VCaP (cell line): ENCODE measurements around the gene CBX1.

ENCODE experiments used
- H3K27ac ChIP-seq: fragments of 450-650 bp; 2 replicates; pipeline ENCODE4 v1.5.1; 2017
- CTCF ChIP-seq: fragments of 450-650 bp; conservative IDR thresholded peaks from 2 replicates; pipeline ENCODE4 v1.5.1; 2017; ENCODE audit warnings: mild to moderate bottlenecking, moderate library complexity

The CBX1 gene

DNA sequence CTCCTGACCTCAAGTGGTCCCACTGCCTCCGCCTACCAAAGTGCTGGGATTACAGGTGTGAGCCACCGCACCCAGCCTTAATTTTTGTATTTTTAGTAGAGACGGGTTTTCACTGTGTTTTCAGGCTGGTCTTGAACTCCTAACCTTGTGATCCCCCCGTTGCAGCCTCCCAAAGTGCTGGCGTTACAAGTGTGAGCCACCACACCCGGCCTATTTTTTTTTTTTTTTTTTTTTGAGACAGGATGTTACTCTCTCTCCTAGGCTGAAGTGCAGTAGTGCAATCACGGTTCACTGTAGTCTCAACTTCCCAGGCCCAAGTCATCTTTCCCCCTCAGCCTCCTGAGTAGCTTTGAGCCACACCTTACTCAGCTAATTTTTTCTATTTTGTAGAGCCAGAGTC lies 3.2 kb upstream of the CBX1 start:
- H3K27ac ChIP-seq = no peak overlapping the region
- no peak for TF ChIP-seq CTCF

DNA sequence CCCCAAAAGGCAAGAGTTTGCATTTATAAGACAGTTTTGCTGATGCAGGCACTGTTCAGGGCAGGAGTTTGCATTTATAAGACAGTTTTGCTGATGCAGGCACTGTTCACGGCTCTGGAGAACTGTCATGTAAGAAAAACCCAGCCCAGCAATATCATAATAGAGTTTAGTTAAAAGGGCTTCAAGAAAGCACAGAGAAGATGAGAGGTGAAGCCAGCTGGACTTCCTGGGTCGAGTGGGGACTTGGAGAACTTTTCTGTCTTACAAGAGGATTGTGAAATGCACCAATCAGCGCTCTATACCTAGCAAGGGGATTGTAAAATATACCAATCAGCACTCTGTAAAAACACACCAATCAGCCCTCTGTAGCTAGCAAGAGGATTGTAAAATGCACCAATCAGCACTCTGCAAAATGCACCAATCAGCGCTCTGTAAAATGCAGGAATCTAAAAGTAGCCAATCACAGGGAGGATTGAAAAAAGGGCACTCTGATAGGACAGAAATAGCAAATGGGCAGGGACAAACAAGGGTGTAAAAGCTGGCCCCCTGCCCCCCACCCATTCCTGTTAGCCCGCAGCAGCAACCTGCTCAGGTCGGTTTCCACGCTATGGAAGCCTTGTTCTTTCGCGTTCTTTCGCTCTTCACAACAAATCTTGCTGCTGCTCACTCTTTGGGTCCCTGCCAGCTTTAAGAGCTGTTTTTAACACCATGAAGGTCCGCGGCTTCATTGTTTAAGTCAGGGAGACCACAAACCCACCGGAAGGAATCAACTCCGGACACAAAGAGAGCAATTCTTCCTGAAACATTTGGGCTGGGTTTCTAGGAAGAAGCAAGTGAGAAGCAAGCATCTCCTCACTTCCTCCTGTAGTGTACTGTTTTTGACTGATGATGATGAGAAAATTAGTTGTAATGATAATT lies 1.8 kb upstream of the CBX1 start:
- TF ChIP-seq CTCF = no peak
- no peak overlapping the region for H3K27ac ChIP-seq

GRCh38 chr17:48102043-48102750 lies 919 bp upstream of the CBX1 start:
- no peak for TF ChIP-seq CTCF
- H3K27ac ChIP-seq = peak overlapping the region; percentile 97

GRCh38 chr17:48100591-48101011 lies 677 bp downstream of the CBX1 start:
- peak overlapping the region; percentile 97 for H3K27ac ChIP-seq
- no peak for TF ChIP-seq CTCF

GRCh38 chr17:48100160-48100559 lies 1.1 kb downstream of the CBX1 start:
- H3K27ac ChIP-seq = peak overlapping the region; percentile 97
- no peak for TF ChIP-seq CTCF

- no peak for TF ChIP-seq CTCF
- no peak overlapping the region for H3K27ac ChIP-seq
These were observed 5.7 kb downstream of the CBX1 start for GRCh38 chr17:48095611-48096010.

DNA sequence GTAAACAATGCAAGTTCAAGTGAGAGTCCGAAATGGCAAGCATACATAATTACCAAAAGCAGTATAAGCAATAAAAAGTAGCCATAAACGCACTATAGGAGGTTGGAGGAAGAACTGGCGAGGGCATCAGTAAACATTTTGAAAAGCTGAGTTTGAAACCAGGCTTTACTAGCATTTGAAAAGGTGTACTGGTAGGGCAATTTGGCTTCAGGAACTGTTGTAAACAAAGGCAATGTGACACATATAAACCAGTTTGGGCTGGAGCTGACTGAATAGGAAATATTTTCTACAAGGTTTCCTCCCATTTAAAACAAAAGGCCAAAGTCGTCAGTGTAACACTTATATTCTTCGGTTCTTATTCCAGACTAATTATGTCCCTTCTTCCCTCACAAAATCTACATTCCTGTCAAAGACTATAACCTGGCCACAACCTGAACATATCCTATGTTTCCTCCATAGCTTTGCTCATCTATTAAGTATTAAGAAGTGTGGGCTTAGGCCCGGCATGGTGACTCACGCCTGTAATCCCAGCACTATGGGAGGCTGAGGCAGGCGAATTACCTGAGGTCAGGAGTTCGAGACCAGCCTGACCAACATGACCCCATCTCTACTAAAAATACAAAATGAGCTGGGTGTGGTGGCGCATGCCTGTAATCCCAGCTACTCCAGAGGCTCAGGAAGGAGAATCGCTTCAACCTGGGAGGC lies 7.8 kb downstream of the CBX1 start:
- peak overlapping the region; percentile 59 for H3K27ac ChIP-seq
- TF ChIP-seq CTCF = no peak
